K562 (cell line): ENCODE measurements around the gene CLDN11. TPM values are rescaled to one million over a fixed set of nuclear protein-coding genes. Genes with fewer than 3 reads are reported as not detected.

Experiments
- ADNP ChIP-seq: fragments of 200-800 bp; sonication (Bioruptor generic); IDR thresholded peaks from 2 replicates; pipeline ENCODE4 v1.6.1; 2016; ENCODE audit warnings: missing genetic modification characterization, missing compliant biosample characterization
- FOXJ2 ChIP-seq: fragments of 200-800 bp; sonication (Bioruptor generic); IDR thresholded peaks from 2 replicates; pipeline ENCODE4 v1.6.1; 2016; ENCODE audit warnings: missing genetic modification characterization, missing compliant biosample characterization
- GATA2 ChIP-seq: sonication (generic); formaldehyde crosslinking; IDR thresholded peaks from 2 replicates; pipeline ENCODE4 v1.4.0; 2020; ENCODE audit warnings: mild to moderate bottlenecking, missing genetic modification reagents
- HNRNPH1 ChIP-seq: fragments of 200-400 bp; formaldehyde crosslinking; optimal IDR thresholded peaks from 2 replicates; pipeline ENCODE3; 2017; ENCODE audit warnings: low read depth, mild to moderate bottlenecking, low read length, moderate library complexity
- POLR2A ChIP-seq: fragments of 450-650 bp; conservative IDR thresholded peaks from 2 replicates; pipeline ENCODE4 v1.6.1; 2016
- SMAD1 ChIP-seq: fragments of 150-350 bp; IDR thresholded peaks from 2 replicates; pipeline ENCODE4 v1.6.1; 2014; ENCODE audit warnings: low read length, low read depth; ENCODE audit not compliant: partially characterized antibody
- TCF7 ChIP-seq: sonication (generic); IDR thresholded peaks from 2 replicates; pipeline ENCODE4 v1.6.1; 2016; ENCODE audit warnings: antibody characterized with exemption, borderline replicate concordance
- ZNF184 ChIP-seq: sonication (generic); formaldehyde crosslinking; IDR thresholded peaks from 2 replicates; pipeline ENCODE4 v1.5.0; 2020; ENCODE audit warnings: missing genetic modification reagents
- polyA plus RNA-seq, 8 experiments: library from polyadenylated mRNA; depleted of rRNA in 4 of 8; stranded (reverse) in 5 of 8; unstranded in 3 of 8; fragments of >200 nt; fragmentation: Nextera tagmentation in 2 of 8; fragmentation: Illumina TruSeq in 1 of 8; extraction: Ambion mirVana in 2 of 8; extraction: Trizol in 1 of 8; gene quantifications; 2 replicates each; pipeline versions ENCODE4 v1.2.1 to v1.2.3, GENCODE V29; 2011 to 2014; ENCODE audit warnings: inconsistent platforms in 1 of 8, missing spikeins in 1 of 8
- total RNA-seq, 7 experiments: library from RNA; depleted of rRNA in 6 of 7; stranded (reverse); fragments of >200 nt in 6 of 7; fragmentation: Illumina TruSeq in 2 of 7; extraction: Trizol in 2 of 7; gene quantifications; 2 replicates each; pipeline versions ENCODE4 v1.2.1 to v1.2.3, GENCODE V29; 2011 to 2021; ENCODE audit warnings: low replicate concordance in 1 of 7
- TF ChIP-seq, protein P1 (sequence below), 2 experiments: fragments of 450-650 bp in 1 of 2; sonication (generic) in 1 of 2; formaldehyde crosslinking in 1 of 2; IDR thresholded peaks; 2 replicates each; pipeline versions ENCODE4 v1.7.1 to v1.9.0; 2016 to 2022; ENCODE audit warnings: inconsistent platforms in 1 of 2, mild to moderate bottlenecking in 1 of 2, missing genetic modification reagents in 1 of 2
- TF ChIP-seq, protein P2 (sequence below): IDR thresholded peaks from 2 replicates; pipeline ENCODE4 v1.6.1; 2016; ENCODE audit warnings: missing genetic modification characterization, missing compliant biosample characterization
- TF ChIP-seq, protein P3 (sequence below), 3 experiments: IDR thresholded peaks in 2 of 3; conservative IDR thresholded peaks in 1 of 3; 2 replicates each; pipeline ENCODE4 v1.5.1; 2011 to 2012; ENCODE audit warnings: low read length in 3 of 3, mild to moderate bottlenecking in 3 of 3, control low read depth in 2 of 3, improper control_type of control experiment in 1 of 3, inconsistent platforms in 1 of 3, low read depth in 1 of 3, mixed read lengths in 1 of 3, moderate library complexity in 1 of 3; ENCODE audit not compliant: insufficient read depth in 2 of 3
- TF ChIP-seq, protein P4 (sequence below): sonication (generic); formaldehyde crosslinking; IDR thresholded peaks from 2 replicates; pipeline ENCODE4 v1.8.1; 2023; ENCODE audit warnings: mild to moderate bottlenecking, missing genetic modification reagents

CLDN11 gene
- total and polyA plus RNA-seq, 9 of the 15 experiments (the other 6 are each of a cell fraction or from before 2014, with no cell fraction given): 0.05 to 0.41 (median 0.18) TPM; not detected in 1

DNA sequence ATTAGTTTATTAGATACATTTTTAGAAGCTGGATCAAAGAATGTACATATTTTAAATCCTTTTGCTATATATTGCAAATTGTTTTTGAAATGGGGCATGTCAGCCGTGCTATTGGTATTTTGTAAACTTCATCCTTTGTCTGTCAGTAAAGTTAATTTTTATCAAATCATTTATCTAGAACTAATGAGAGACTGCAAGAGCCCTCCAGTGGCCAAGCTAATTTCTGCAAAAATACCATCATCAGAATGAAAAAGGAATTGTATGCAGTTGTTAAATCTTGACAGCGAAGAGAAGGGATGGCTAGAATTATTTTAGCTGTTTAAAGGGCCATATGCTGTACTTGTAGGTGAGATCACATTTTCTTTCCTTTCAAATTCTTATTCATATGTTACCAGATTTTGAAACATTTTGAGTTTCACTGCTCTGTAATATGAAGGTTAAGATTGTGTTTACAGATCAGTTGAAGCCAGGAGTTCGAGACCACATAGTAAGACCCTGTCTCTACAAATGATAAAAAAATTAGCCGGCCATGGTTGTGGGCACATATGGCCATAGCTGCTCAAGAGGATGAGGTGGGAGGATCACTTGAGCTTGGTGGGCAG lies 8.1 kb upstream of the CLDN11 start (continued):
- TF ChIP-seq, protein P1, sequence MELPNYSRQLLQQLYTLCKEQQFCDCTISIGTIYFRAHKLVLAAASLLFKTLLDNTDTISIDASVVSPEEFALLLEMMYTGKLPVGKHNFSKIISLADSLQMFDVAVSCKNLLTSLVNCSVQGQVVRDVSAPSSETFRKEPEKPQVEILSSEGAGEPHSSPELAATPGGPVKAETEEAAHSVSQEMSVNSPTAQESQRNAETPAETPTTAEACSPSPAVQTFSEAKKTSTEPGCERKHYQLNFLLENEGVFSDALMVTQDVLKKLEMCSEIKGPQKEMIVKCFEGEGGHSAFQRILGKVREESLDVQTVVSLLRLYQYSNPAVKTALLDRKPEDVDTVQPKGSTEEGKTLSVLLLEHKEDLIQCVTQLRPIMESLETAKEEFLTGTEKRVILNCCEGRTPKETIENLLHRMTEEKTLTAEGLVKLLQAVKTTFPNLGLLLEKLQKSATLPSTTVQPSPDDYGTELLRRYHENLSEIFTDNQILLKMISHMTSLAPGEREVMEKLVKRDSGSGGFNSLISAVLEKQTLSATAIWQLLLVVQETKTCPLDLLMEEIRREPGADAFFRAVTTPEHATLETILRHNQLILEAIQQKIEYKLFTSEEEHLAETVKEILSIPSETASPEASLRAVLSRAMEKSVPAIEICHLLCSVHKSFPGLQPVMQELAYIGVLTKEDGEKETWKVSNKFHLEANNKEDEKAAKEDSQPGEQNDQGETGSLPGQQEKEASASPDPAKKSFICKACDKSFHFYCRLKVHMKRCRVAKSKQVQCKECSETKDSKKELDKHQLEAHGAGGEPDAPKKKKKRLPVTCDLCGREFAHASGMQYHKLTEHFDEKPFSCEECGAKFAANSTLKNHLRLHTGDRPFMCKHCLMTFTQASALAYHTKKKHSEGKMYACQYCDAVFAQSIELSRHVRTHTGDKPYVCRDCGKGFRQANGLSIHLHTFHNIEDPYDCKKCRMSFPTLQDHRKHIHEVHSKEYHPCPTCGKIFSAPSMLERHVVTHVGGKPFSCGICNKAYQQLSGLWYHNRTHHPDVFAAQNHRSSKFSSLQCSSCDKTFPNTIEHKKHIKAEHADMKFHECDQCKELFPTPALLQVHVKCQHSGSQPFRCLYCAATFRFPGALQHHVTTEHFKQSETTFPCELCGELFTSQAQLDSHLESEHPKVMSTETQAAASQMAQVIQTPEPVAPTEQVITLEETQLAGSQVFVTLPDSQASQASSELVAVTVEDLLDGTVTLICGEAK (IDR thresholded peaks at IDR 0.05): peak; percentile 66; the same call in 1 of the 2 replicates
- TF ChIP-seq, protein P1 (CRISPR knock-in tag; IDR thresholded peaks at IDR 0.05): no peak
- TF ChIP-seq, protein P2, sequence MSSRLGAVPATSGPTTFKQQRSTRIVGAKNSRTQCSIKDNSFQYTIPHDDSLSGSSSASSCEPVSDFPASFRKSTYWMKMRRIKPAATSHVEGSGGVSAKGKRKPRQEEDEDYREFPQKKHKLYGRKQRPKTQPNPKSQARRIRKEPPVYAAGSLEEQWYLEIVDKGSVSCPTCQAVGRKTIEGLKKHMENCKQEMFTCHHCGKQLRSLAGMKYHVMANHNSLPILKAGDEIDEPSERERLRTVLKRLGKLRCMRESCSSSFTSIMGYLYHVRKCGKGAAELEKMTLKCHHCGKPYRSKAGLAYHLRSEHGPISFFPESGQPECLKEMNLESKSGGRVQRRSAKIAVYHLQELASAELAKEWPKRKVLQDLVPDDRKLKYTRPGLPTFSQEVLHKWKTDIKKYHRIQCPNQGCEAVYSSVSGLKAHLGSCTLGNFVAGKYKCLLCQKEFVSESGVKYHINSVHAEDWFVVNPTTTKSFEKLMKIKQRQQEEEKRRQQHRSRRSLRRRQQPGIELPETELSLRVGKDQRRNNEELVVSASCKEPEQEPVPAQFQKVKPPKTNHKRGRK: no peak
- TF ChIP-seq, protein P3, sequence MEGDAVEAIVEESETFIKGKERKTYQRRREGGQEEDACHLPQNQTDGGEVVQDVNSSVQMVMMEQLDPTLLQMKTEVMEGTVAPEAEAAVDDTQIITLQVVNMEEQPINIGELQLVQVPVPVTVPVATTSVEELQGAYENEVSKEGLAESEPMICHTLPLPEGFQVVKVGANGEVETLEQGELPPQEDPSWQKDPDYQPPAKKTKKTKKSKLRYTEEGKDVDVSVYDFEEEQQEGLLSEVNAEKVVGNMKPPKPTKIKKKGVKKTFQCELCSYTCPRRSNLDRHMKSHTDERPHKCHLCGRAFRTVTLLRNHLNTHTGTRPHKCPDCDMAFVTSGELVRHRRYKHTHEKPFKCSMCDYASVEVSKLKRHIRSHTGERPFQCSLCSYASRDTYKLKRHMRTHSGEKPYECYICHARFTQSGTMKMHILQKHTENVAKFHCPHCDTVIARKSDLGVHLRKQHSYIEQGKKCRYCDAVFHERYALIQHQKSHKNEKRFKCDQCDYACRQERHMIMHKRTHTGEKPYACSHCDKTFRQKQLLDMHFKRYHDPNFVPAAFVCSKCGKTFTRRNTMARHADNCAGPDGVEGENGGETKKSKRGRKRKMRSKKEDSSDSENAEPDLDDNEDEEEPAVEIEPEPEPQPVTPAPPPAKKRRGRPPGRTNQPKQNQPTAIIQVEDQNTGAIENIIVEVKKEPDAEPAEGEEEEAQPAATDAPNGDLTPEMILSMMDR (IDR thresholded peaks at IDR 0.05 in 2 of 3, conservative IDR thresholded peaks at IDR 0.05 in 1 of 3; ENCODE audit: insufficient read depth in 2 of 3, low read depth in 1 of 3, low read length in 3 of 3): peak; percentile 47 to 70 (median 53); a peak in 5 of 6 replicates
- TF ChIP-seq, protein P4, sequence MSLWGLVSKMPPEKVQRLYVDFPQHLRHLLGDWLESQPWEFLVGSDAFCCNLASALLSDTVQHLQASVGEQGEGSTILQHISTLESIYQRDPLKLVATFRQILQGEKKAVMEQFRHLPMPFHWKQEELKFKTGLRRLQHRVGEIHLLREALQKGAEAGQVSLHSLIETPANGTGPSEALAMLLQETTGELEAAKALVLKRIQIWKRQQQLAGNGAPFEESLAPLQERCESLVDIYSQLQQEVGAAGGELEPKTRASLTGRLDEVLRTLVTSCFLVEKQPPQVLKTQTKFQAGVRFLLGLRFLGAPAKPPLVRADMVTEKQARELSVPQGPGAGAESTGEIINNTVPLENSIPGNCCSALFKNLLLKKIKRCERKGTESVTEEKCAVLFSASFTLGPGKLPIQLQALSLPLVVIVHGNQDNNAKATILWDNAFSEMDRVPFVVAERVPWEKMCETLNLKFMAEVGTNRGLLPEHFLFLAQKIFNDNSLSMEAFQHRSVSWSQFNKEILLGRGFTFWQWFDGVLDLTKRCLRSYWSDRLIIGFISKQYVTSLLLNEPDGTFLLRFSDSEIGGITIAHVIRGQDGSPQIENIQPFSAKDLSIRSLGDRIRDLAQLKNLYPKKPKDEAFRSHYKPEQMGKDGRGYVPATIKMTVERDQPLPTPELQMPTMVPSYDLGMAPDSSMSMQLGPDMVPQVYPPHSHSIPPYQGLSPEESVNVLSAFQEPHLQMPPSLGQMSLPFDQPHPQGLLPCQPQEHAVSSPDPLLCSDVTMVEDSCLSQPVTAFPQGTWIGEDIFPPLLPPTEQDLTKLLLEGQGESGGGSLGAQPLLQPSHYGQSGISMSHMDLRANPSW: no peak
- TF ChIP-seq GATA2 (CRISPR knock-in tag) (peak; percentile 43; the same call in 1 of the 2 replicates), SMAD1 (no peak), HNRNPH1 (no peak), ZNF184 (CRISPR knock-in tag) (no peak), TCF7 (no peak), ADNP (peak; percentile 4; the same call in 1 of the 2 replicates), FOXJ2 (tag) (no peak), POLR2A (no peak)
